ENCODE results near the gene ADIG.

- TF ChIP-seq CTCF (IDR thresholded peaks at IDR 0.05; ENCODE audit: borderline replicate concordance, extremely low read depth, low read length, poor library complexity, severe bottlenecking), result peak; percentile 51
- no peak for TF ChIP-seq EZH2 (IDR thresholded peaks at IDR 0.05; ENCODE audit: borderline replicate concordance, low read depth, low read length, severe bottlenecking)
Measured at GRCh38 chr20:38550274-38550673, 30.7 kb upstream of the ADIG start.

Measured in DND-41 (cell line).